AG09309 (cell line): ENCODE measurements around the gene DIAPH3.

Source experiments
- DNase-seq: peaks from one replicate; pipeline ENCODE4 v3.0.0-alpha.2; 2010; ENCODE audit warnings: low read depth
- H3K4me3 ChIP-seq: 2 replicates; pipeline ENCODE4 v1.5.1; 2011; ENCODE audit warnings: mild to moderate bottlenecking, low read depth, low read length, moderate library complexity; ENCODE audit not compliant: control insufficient read depth
- CTCF ChIP-seq: IDR thresholded peaks from 2 replicates; pipeline ENCODE4 v1.5.1; 2011; ENCODE audit warnings: mild to moderate bottlenecking, low read depth, low read length, inconsistent platforms; ENCODE audit not compliant: insufficient read depth, control insufficient read depth; ENCODE audit errors: missing control alignments

Gene DIAPH3

GRCh38 chr13:60013166-60013565, 150.6 kb downstream of the DIAPH3 start:
- TF ChIP-seq CTCF, result no peak
- no peak for DNase-seq
- H3K4me3 ChIP-seq, result no peak overlapping the region

- TF ChIP-seq CTCF, result no peak
Observed at GRCh38 chr13:60012488-60012887, 151.2 kb downstream of the DIAPH3 start.

GRCh38 chr13:60009300-60010253, 154.2 kb downstream of the DIAPH3 start:
- DNase-seq, result no peak
- no peak for TF ChIP-seq CTCF

More at GRCh38 chr13:60012488-60012887, 151.2 kb downstream of the DIAPH3 start:
- no peak overlapping the region for H3K4me3 ChIP-seq
- DNase-seq, result no peak

GRCh38 chr13:60001889-60002288, 161.8 kb downstream of the DIAPH3 start:
- no peak overlapping the region for H3K4me3 ChIP-seq
- TF ChIP-seq CTCF, result no peak
- no peak for DNase-seq

More at GRCh38 chr13:60009300-60010253, 154.2 kb downstream of the DIAPH3 start:
- H3K4me3 ChIP-seq, result no peak overlapping the region

- no peak for DNase-seq
- H3K4me3 ChIP-seq, result no peak overlapping the region
- TF ChIP-seq CTCF, result no peak
Observed at GRCh38 chr13:60000976-60001375, 162.8 kb downstream of the DIAPH3 start.

GRCh38 chr13:60000081-60000480, 163.6 kb downstream of the DIAPH3 start:
- TF ChIP-seq CTCF, result no peak
- no peak for DNase-seq
- no peak overlapping the region for H3K4me3 ChIP-seq

- no peak for TF ChIP-seq CTCF
- H3K4me3 ChIP-seq, result no peak overlapping the region
- DNase-seq, result no peak
Observed at GRCh38 chr13:59997976-59998375, 165.8 kb downstream of the DIAPH3 start.
